Thymus (tissue), 14 donors: ENCODE results near the gene USF2. TPM values are rescaled to one million over a fixed set of nuclear protein-coding genes. Genes with fewer than 3 reads are reported as not detected.
"Not testable (repeated sequence)": the region's sequence is repeated elsewhere in the genome, so short reads cannot be mapped to it uniquely, and the experiment has no call there.

Source experiments
- DNase-seq, 9 donors: peaks; one replicate each; pipeline ENCODE4 v3.0.0-alpha.2; 2013; ENCODE audit warnings: low spot score in 9 of 9, low read depth in 6 of 9, missing footprints in 1 of 9
- H3K27ac ChIP-seq, 2 donors: one replicate each; pipeline ENCODE4 v1.5.1; 2013; ENCODE audit warnings: control low read depth in 1 of 2, low read depth in 1 of 2, low read length in 1 of 2, mild to moderate bottlenecking in 1 of 2, moderate library complexity in 1 of 2
- H3K27me3 ChIP-seq, 2 donors: one replicate each; pipeline ENCODE4 v1.5.1; 2013; ENCODE audit warnings: low read length in 1 of 2; ENCODE audit not compliant: control insufficient read depth in 2 of 2, insufficient read depth in 1 of 2
- H3K36me3 ChIP-seq, 2 donors: one replicate each; pipeline ENCODE4 v1.5.1; 2013; ENCODE audit warnings: low read length in 1 of 2, mild to moderate bottlenecking in 1 of 2, moderate library complexity in 1 of 2; ENCODE audit not compliant: control insufficient read depth in 2 of 2, insufficient read depth in 2 of 2
- H3K4me1 ChIP-seq, 2 donors: one replicate each; pipeline ENCODE4 v1.5.1; 2013; ENCODE audit warnings: low read length in 2 of 2; ENCODE audit not compliant: control insufficient read depth in 2 of 2, insufficient read depth in 2 of 2
- H3K4me3 ChIP-seq, 2 donors: one replicate each; pipeline ENCODE4 v1.5.1; 2013; ENCODE audit warnings: low read length in 2 of 2, control low read depth in 1 of 2, mild to moderate bottlenecking in 1 of 2
- H3K9me3 ChIP-seq, 2 donors: one replicate each; pipeline ENCODE4 v1.5.1; 2013; ENCODE audit warnings: low read length in 1 of 2, mild to moderate bottlenecking in 1 of 2; ENCODE audit not compliant: control insufficient read depth in 2 of 2, insufficient read depth in 1 of 2
- WGBS: extraction: QIAGEN DNeasy Blood & Tissue Kit; methylation state at CpG from one replicate; pipeline ENCODE4 v1.1.7; 2013; 5-methylcytosine and 5-hydroxymethylcytosine counted together
- long read RNA-seq, 10 donors: transcript quantifications; one replicate each; lab custom pipeline, GENCODE V29; 2026
- polyA plus RNA-seq: library from polyadenylated mRNA; stranded (reverse); fragments of 200-250 nt; gene quantifications from one replicate; pipeline ENCODE4 v1.2.3, GENCODE V29; 2013
- total RNA-seq: library from RNA; stranded (reverse); fragments of 120-200 nt; gene quantifications from one replicate; pipeline ENCODE4 v1.2.4, GENCODE V29; 2013
- donor health status: healthy.

The USF2 gene, protein sequence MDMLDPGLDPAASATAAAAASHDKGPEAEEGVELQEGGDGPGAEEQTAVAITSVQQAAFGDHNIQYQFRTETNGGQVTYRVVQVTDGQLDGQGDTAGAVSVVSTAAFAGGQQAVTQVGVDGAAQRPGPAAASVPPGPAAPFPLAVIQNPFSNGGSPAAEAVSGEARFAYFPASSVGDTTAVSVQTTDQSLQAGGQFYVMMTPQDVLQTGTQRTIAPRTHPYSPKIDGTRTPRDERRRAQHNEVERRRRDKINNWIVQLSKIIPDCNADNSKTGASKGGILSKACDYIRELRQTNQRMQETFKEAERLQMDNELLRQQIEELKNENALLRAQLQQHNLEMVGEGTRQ
- total RNA-seq (58.8 TPM), polyA plus RNA-seq (151 TPM)
- long read RNA-seq, donor 1, partial matches to known transcripts: 0 of 2 reads
- long read RNA-seq, donor 1, other reads (novel, unspliced or antisense): 0 of 2 reads
- long read RNA-seq, donor 2, transcript USF2-214 (3 exons, 848 nt): minor isoform, 6 of 83 reads
- long read RNA-seq, donor 2, transcript USF2-212 (4 exons, 446 nt): minor isoform, 14 of 83 reads
- long read RNA-seq, donor 2, transcript USF2-206 (2 exons, 2,742 nt): minor isoform, 7 of 83 reads
- long read RNA-seq, donor 2, transcript USF2-201 (10 exons, 1,634 nt): major isoform, 26 of 83 reads
- long read RNA-seq, donor 2, partial matches to known transcripts: 23 of 83 reads
- long read RNA-seq, donor 2, other reads (novel, unspliced or antisense): 0 of 83 reads
- long read RNA-seq, donor 3, transcript USF2-206 (2 exons, 2,742 nt): minor isoform, 6 of 55 reads
- long read RNA-seq, donor 3, transcript USF2-201 (10 exons, 1,634 nt): major isoform, 16 of 55 reads
- long read RNA-seq, donor 3, partial matches to known transcripts: 22 of 55 reads
- long read RNA-seq, donor 3, other reads (novel, unspliced or antisense): 0 of 55 reads
- long read RNA-seq, donor 4, transcript USF2-201 (10 exons, 1,634 nt): major isoform, 6 of 50 reads
- long read RNA-seq, donor 4, partial matches to known transcripts: 35 of 50 reads
- long read RNA-seq, donor 4, other reads (novel, unspliced or antisense): 0 of 50 reads
- long read RNA-seq, donor 5, transcript USF2-201 (10 exons, 1,634 nt): major isoform, 17 of 81 reads
- long read RNA-seq, donor 5, transcript USF2-214 (3 exons, 848 nt): minor isoform, 7 of 81 reads
- long read RNA-seq, donor 5, transcript USF2-206 (2 exons, 2,742 nt): minor isoform, 6 of 81 reads
- long read RNA-seq, donor 5, partial matches to known transcripts: 43 of 81 reads
- long read RNA-seq, donor 5, other reads (novel, unspliced or antisense): 0 of 81 reads
- long read RNA-seq, donor 6, transcript USF2-201 (10 exons, 1,634 nt): major isoform, 16 of 31 reads
- long read RNA-seq, donor 6, partial matches to known transcripts: 7 of 31 reads
- long read RNA-seq, donor 6, other reads (novel, unspliced or antisense): 0 of 31 reads
- long read RNA-seq, donor 7, transcript USF2-212 (4 exons, 446 nt): major isoform, 5 of 71 reads
- long read RNA-seq, donor 7, partial matches to known transcripts: 61 of 71 reads
- long read RNA-seq, donor 7, other reads (novel, unspliced or antisense): 0 of 71 reads
- long read RNA-seq, donor 8, transcript USF2-214 (3 exons, 848 nt): major isoform, 5 of 17 reads
- long read RNA-seq, donor 8, partial matches to known transcripts: 0 of 17 reads
- long read RNA-seq, donor 8, other reads (novel, unspliced or antisense): 0 of 17 reads
- long read RNA-seq, donor 9, transcript USF2-201 (10 exons, 1,634 nt): major isoform, 13 of 28 reads
- long read RNA-seq, donor 9, transcript USF2-212 (4 exons, 446 nt): minor isoform, 5 of 28 reads
- long read RNA-seq, donor 9, partial matches to known transcripts: 6 of 28 reads
- long read RNA-seq, donor 9, other reads (novel, unspliced or antisense): 0 of 28 reads
- long read RNA-seq, donor 10, transcript USF2-212 (4 exons, 446 nt): minor isoform, 5 of 45 reads
- long read RNA-seq, donor 10, transcript USF2-214 (3 exons, 848 nt): minor isoform, 5 of 45 reads
- long read RNA-seq, donor 10, transcript USF2-206 (2 exons, 2,742 nt): minor isoform, 7 of 45 reads
- long read RNA-seq, donor 10, transcript USF2-201 (10 exons, 1,634 nt): major isoform, 8 of 45 reads
- long read RNA-seq, donor 10, partial matches to known transcripts: 14 of 45 reads
- long read RNA-seq, donor 10, other reads (novel, unspliced or antisense): 0 of 45 reads

DNA sequence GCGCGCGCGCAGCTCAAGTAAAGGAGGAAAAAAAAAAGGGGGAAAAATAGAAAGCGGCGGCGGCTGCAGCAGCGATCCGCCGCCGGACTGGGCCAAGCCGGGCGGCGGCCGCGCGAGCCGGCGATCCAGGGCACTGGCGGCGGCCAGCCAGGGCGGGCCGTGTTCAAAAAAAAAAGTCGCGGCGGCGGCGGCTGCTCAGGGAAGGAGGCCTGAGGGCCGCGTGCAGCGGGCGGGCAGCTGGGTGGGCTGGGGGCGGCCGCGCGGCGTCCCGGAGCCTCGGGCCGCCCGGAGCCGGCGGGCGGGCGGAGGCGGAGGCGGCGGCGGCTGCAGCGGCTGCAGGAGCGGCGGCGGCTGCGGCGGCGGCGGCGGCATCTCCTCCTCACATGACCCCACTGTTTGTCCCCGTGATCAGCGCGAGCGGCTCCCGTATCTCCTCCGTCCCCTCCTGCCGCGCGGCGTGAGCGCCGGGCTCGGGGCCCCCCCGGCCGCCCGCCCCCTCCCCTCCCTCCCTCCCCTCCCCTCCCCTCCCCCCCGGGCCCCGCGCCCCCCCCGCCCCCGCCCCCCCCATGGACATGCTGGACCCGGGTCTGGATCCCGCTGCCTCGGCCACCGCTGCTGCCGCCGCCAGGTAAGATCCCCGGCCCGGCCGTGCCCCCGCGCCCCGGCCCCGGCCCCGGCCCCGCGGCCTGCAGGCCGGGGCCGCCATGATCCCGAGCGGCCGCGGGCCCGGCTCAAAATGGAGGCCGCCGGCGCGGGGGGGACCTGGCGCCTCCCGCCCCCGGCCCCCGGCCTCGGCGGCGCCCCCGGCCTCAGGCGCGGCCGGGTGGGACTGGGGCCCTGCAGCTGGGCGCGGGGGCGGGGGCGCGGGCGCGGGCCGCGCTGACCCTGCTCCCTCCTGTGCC lies at the start of gene USF2:
Gene USF2 (plus strand): TSS at position 427 of the 902 bp plus-strand sequence. CDS start 140 bp downstream, at position 567.
- H3K4me3 ChIP-seq: peak within 1 kb of the TSS; percentile 65 to 94
- under 1% methylated on average over 121 of the region's 126 CpGs for WGBS
- H3K4me1 ChIP-seq: peaks cover 11 to 25% of the 10 kb centered on the region in 2 donors
- peak within 1 kb of the TSS; percentile 85 to 99 for H3K27ac ChIP-seq
- H3K9me3 ChIP-seq: no peaks in the 10 kb centered on the region
- peak in 4 of 9 donors; percentile 30 to 65 (median 44) for DNase-seq
- H3K27me3 ChIP-seq: no peaks in the 10 kb centered on the region
- H3K36me3 ChIP-seq: peaks cover 31 to 36% of the 10 kb centered on the region in 2 donors

DNA sequence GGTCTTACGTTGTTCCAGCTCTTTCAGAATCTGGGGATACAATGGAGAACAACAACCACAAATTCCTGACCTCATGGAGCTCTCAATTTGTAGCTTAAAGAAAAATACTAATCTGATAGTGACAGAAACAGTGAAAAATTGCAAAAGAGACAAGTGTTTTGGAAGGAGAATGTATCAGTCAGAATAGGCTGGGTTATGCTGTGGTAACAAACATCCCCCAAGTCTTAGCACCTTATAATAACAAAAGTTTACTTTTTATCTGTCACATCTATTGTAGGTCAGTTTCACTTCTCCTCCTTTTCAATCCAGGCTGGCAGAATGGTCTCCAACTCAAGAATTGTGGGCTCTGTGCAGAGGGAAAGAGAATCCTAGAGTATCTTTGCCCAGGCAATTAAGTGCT lies 49.8 kb upstream of the USF2 start:
- H3K4me1 ChIP-seq: peaks cover 2 to 5% of the 10 kb centered on the region in 2 donors
- WGBS: 94% methylated on average over 1 of the region's 1 CpG

DNA sequence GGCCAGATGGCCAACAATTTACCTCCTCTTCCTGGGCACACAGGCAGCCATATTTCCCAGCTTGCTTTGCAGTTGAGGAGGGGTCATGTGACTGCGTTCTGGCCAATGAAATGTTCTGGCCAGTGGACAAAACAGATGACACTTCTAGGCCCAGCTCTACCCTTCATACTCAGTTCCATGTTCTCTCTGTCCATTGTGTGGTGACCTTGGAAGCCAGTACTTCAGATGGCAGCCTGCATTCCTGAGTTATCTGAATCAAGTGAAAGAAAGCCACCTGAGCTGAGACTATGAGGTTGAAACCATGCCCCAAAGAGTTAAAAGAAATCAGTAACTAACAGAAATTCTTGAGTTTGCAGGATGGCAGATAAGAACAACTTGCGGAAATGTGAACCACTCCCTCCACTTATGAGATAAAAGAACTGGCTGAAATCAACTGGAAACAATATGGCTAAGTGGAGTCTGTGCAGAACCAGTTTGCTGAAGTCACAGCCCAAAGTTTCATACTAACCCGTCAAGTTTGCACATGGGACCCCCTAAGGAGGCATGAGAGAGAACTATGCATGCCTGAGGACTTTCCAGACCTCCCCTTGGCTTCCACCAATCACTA lies 48.3 kb upstream of the USF2 start:
- Histone ChIP-seq H3K4me3 (no peak overlapping the region), H3K36me3 (no peaks in the 10 kb centered on the region), H3K4me1 (peaks cover 0 to 8% of the 10 kb centered on the region in 2 donors), H3K9me3 (no peaks in the 10 kb centered on the region), H3K27me3 (no peaks in the 10 kb centered on the region), H3K27ac (no peak overlapping the region)
- WGBS: 86% methylated on average over 3 of the region's 3 CpGs
- DNase-seq: no peak

More for the DNA sequence above, 49.8 kb upstream of the USF2 start:
- DNase-seq: no peak
- Histone ChIP-seq H3K9me3 (no peaks in the 10 kb centered on the region), H3K27me3 (no peaks in the 10 kb centered on the region), H3K36me3 (no peaks in the 10 kb centered on the region), H3K4me3 (no peak overlapping the region), H3K27ac (no peak overlapping the region)

DNA sequence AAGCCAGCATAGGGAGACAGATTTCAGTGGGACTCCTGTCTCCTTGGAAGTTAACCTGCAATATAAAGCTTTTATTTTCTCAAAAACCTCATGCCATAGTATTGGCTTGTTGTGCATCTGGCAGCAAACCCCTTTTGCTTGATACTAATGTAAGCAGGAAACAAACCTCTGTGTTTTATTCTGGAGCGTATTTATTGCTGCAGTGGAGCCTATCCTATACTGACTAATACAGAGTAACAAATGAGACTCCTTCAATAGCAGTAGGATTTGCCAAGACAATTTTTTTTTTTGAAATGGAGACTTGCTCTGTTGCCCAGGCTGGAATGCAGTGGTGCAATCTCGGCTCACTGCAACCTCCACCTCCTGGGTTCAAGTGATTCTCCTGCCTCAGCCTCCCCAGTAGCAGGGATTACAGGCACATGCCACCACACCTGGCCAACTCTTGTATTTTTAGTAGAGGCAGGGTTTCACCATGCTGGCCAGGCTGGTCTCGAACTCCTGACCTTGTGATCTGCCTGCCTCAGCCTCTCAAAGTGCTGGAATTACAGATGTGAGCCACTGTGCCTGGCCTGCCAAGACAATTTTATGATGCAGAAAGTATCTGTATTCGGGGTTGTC lies 47.7 kb upstream of the USF2 start:
- not testable (repeated sequence) for H3K27ac ChIP-seq, H3K27me3 ChIP-seq, H3K36me3 ChIP-seq, H3K4me3 ChIP-seq, DNase-seq, H3K9me3 ChIP-seq, H3K4me1 ChIP-seq
- 94% methylated on average over 4 of the region's 4 CpGs for WGBS

DNA sequence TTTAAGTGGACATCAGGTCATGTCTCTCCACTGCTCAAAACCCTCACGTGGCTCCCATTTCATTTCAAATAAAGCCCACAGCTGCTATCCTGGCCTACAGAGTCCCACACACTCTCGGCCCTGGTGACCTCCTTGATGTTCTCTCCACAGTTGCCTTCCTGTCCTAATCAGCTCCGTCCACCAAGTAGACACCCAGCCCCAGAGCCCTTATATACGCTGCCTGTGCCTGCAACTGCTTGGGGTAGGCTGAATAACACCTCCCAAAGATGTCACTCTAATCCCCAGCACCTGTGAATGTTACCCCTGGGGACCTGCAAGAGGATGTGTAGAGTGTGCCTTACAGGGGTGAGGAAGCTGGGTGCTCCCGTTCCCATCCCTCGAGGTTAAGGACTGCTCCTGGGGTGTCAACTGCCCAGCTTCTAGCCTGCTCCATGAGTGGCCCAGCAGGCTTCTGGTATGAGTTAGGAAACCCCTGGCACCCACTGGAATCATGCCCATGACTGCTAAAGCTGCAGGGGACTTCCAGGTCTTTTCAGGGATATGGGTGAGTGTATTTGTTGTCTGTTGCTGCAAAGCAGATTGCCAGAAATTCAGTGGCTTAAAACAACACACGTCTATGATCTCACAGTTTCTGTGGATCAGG lies 46.3 kb upstream of the USF2 start:
- H3K27ac ChIP-seq: no peak overlapping the region
- H3K36me3 ChIP-seq: no peaks in the 10 kb centered on the region
- H3K4me1 ChIP-seq: peaks cover 0 to 9% of the 10 kb centered on the region in 2 donors
- no peaks in the 10 kb centered on the region for H3K9me3 ChIP-seq
- H3K27me3 ChIP-seq: no peaks in the 10 kb centered on the region
- DNase-seq: no peak
- WGBS: 94% methylated on average over 7 of the region's 7 CpGs
- no peak overlapping the region for H3K4me3 ChIP-seq

DNA sequence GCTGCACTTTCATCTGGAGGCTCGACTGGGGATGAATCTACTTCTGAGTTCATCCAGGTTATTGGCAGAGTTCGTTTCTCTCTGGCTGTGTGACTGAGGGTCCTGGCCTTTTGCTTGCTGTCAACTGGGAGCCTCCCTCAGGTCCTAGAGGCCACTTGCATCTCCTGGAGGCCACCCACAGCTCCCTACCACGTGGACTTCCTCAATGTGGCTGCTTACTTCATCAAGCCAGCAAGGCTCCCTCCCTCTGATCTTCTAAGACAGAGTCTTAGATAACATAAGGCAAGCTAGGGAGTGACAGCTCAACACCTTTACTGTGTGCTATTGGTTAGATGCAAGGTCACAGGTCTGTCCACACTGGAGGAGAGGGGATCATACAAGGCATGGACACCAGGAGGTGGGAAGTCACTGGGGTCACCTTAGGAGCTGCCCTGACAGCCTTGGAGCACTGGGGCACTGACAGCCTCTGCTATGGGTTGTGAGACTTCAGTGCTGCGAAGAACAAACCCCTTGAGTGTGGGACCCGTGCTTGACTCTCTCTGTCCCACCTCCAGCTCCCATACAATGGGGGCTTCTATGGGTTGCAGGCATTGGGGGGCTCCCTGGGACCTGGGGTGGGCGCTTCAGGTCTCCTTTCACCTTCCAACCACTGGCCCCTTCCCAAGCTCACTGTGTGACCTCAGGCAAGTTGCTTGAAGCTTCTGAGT lies 45.5 kb upstream of the USF2 start:
- WGBS: 67% methylated on average over 6 of the region's 6 CpGs
- no peaks in the 10 kb centered on the region for H3K27me3 ChIP-seq
- H3K36me3 ChIP-seq: no peaks in the 10 kb centered on the region
- no peaks in the 10 kb centered on the region for H3K9me3 ChIP-seq
- H3K27ac ChIP-seq: no peak overlapping the region
- H3K4me1 ChIP-seq: peaks cover 0 to 9% of the 10 kb centered on the region in 2 donors
- no peak overlapping the region for H3K4me3 ChIP-seq
- DNase-seq: no peak
